GM18868 (cell line): Measurements from ENCODE around the gene OMG.
"Not testable (repeated sequence)": the region's sequence is repeated elsewhere in the genome, so short reads cannot be mapped to it uniquely, and the experiment has no call there.

Experiments
- ATAC-seq: cut with Tn5 transposase; IDR thresholded peaks from one replicate; pipeline ENCODE4 v1.9.1; 2021; ENCODE audit warnings: mild to moderate bottlenecking, moderate library complexity; ENCODE audit not compliant: unreplicated experiment

Gene OMG, protein sequence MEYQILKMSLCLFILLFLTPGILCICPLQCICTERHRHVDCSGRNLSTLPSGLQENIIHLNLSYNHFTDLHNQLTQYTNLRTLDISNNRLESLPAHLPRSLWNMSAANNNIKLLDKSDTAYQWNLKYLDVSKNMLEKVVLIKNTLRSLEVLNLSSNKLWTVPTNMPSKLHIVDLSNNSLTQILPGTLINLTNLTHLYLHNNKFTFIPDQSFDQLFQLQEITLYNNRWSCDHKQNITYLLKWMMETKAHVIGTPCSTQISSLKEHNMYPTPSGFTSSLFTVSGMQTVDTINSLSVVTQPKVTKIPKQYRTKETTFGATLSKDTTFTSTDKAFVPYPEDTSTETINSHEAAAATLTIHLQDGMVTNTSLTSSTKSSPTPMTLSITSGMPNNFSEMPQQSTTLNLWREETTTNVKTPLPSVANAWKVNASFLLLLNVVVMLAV

GRCh38 chr17:31297090-31297489 lies at the start of gene OMG:
OMG (minus strand) TSS chr17:31297239; CDS start chr17:31296331, 908 bp downstream.
- no peak for ATAC-seq

DNA sequence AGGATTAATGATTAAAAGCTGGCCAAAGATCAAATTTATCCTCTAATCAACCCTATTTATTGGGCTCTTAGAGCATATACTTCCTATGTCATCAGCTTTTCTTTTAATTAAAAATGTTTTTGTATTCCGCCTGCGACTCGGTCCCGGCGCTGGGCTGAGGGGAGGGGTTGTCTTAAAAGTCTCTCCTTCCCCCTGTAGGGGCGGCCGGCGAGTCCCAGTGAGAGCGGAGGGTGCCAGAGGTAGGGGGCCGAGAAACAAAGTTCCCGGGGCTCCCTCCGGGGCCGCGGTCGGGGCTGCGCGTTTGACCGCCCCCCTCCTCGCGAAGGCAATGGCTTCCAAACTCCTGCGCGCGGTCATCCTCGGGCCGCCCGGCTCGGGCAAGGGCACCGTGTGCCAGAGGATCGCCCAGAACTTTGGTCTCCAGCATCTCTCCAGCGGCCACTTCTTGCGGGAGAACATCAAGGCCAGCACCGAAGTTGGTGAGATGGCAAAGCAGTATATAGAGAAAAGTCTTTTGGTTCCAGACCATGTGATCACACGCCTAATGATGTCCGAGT lies 48.2 kb upstream of the OMG start:
- ATAC-seq = not testable (repeated sequence)

DNA sequence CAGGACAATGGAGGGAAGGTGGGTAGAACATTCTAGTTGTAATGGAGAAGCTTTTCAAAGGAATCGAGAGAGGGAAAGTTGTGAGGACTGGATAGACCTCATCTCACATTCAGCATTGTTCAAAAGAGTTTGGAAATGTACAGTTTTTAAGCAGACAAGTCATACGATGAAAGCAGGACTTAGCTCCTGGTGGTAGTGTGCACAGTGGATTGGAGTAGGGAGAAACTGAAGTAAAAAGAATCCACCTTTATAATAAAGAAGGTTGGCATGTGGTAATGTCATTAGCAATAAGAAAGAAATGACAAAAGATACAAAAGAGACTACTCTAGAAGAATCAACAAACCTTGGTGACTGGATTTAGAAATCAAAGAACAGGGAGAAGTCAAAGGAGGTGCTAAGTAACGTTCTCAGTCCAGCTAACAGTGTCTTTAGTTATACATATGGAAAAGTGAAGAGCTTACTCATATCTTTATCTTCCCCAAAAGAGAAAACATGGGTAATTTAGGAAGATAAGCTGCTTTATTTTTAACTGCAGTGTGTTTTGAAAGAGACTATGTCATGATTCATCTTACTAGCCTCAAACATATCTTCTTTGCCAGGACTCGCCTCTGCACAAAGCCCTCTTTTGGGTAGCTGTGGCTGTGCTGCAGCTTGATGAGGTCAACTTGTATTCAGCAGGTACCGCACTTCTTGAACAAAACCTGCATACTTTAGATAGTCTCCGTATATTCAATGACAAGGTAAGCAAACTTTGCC lies 43.0 kb upstream of the OMG start:
- ATAC-seq = no peak

DNA sequence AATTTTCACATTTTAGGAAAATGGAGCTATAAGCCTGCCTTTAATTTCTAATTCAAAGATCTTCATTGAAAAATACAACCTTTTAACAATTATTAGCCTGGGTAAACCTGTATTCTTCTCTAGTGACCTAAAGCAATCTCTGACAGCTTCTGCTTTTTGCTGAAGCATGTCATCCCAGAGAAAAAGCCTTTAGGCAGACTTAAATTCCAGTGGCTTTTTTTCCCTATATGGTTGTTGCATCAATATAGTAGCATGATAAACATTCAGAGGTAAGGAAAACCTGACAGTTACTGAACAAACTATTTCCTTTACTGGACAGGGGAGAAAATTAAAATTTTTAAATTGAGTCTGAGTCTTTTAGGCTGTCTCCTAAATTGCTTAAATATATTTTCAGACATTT lies 32.2 kb upstream of the OMG start:
- ATAC-seq = no peak

GRCh38 chr17:31328160-31328535 lies 31.1 kb upstream of the OMG start:
- no peak for ATAC-seq

DNA sequence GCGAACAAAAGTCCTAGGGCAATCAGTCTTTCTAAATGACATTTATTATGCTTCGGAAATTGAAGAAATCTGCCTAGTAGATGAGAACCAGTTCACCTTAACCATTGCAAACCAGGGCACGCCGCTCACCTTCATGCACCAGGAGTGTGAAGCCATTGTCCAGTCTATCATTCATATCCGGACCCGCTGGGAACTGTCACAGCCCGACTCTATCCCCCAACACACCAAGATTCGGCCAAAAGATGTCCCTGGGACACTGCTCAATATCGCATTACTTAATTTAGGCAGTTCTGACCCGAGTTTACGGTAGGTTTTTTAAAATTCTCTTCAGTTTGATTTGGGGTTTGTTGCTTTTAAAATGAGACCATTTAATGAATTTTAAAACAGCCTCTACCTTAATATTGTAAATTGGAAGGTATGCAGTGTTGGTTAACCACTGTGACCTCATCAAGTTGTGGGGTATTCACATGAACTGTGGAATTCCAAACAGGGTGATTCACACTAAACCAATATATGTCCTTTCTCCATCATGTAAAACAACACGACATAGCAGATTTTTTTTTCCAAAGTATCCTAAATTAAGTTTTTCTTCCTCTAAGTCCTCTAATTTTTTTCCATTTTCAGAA lies 30.6 kb upstream of the OMG start:
- ATAC-seq = no peak

GRCh38 chr17:31323551-31323950 lies 26.5 kb upstream of the OMG start:
- ATAC-seq = no peak

DNA sequence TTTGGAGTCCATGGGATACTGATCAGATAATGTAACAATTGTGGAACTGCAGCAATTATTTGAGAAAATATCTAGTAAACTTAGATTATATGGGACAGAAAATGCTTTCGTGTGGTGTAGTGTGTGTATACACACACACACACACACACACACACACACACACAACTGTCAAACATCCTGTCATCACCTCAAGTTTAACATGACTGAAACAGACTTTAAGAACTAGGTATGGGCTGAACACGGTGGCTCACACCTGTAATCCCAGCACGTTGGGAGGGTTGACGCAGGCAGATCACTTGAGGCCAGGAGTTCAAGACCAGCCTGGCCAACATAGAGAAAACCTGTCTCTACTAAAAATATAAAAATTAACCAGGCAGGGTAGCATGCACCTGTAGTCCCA lies 24.9 kb upstream of the OMG start:
- ATAC-seq = no peak

DNA sequence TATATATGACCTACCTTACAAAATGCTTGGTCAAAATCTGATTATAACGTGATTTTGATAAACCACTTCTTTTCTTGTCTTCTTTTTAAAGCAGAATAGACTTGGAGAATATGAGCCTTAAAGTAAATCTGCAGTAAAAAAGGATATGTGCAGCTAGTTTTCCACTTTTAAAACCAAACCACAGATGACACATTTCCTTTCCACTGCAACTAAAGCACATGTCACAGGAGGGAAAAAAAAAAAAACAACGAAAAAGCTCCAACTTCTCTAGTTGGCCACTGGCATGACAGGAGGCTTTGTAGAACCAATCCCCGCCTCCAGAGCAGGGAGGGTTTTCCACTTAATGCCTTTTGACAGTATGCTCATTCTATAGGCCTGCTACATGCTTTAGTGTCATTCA lies 24.4 kb upstream of the OMG start, which contains the start of gene EVI2A:
EVI2A (minus strand) TSS at position 142 of the 400 bp plus-strand sequence. CDS start 2,609 bp downstream, outside the sequence.
- peak; percentile 46 for ATAC-seq

DNA sequence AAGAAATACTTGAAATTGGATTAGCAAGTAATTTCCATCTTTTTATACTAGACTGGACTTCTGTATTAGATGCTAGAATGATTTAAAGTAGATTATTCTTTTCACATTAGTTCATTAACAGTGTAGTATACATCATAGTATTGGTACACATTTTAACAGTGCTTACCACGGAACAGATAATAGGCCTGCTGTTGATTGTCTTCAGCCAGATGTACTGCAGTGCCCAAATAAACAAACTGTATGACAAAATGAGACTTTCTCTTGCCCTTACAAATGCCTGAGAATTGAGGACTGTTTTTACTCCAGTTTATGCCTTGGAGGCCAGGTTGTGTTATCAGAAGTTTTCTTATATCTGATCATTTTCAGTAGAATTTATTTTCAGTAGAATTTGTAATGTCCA lies 23.8 kb upstream of the OMG start:
- no peak for ATAC-seq

DNA sequence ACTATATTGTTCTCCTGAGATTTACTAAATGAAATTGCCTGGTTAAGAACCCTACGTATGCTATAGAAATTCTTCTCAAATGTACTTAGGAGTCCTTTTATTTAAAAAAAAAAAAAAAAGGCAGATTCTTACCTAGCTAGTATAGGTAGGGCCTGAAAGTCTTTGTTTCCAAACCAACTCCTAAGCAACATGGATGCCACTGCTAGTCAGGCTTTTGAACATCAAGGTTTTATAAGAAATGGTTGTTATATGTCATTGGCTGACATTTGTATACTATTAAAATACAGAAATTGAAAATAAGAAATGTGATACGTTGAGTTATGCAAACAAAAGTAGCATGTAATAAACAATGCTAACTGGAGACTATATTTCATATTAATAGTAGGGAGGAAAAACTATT lies 23.2 kb upstream of the OMG start:
- no peak for ATAC-seq

DNA sequence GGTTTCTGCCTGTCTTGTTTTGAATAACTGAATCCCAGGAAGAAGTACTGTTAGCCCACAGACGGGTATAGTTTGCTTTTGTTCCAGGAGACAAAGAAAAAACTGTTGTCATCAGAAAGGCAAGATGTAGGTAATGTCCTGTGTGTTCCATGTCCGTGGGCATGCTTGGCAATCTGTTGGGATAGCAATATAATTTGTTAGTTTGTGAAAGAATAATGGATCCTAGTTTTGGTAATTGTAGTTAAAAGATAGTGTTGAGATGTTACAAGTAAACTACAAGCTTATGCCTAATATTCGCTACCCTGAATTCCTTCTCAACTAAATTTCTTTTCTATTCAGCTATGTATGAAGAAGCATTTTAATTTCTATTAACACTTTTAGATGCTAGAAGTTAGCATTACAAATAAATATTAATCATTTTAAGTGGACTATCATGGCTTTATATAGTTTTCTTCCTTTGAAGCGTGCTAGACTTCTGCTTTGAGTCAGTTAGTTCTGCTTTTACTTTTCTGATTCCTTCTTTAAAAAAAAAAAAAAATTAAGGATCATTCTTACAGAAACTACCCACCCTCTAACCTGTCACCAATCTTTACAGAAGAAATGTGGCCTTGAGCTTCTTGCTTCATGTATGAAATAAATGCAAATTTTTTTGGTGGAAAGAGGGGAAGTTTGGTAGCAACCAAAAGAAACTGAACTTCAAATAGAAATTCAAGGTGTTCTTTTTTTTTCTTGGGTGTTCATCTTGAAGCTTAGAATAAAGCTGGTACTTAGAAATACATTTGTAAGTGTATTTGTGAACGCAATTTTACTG lies 22.0 kb upstream of the OMG start:
- no peak for ATAC-seq

- ATAC-seq = no peak
These were observed 21.3 kb upstream of the OMG start for GRCh38 chr17:31318298-31318801.

- no peak for ATAC-seq
These were observed 17.7 kb upstream of the OMG start for GRCh38 chr17:31314782-31315100.

DNA sequence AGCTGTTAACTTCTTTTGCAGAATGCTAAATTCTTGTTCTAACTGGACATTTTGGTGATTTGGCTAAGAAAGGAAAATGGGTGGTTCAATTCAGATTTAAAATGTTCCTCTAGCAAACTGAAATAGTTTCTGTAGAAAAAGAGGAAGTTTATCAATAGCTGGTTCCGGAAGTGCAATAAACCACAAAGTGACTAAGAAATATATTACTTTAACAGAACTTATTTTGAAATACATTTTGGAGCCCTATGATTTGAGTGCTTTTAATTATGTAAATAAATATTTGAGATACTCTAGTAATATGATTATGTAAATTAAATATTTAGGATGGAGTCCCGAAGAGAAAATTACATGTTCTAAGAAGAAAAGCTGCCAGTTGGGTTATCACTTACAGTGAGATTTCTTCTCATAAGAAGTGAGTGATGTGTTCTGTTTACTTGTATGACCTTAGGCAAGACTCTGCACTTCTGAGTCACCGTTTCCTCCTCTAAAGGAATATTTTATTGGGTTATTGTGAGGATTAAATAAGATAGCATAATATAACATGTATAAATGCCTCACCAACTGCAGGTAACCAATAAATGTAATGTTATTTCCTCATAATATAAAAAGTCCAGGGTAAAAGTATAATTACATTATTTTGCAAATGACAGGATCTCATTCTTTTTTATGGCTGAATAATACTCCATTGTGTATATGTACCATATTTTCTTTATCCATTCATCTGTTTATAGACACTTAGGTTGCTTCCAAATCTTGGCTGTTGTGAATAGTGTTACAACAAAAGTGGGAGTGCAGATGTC lies 17.1 kb upstream of the OMG start, which contains the start of gene EVI2B:
EVI2B (minus strand) TSS at position 73 of the 800 bp plus-strand sequence. CDS start 8,445 bp downstream, outside the sequence.
- ATAC-seq = no peak

DNA sequence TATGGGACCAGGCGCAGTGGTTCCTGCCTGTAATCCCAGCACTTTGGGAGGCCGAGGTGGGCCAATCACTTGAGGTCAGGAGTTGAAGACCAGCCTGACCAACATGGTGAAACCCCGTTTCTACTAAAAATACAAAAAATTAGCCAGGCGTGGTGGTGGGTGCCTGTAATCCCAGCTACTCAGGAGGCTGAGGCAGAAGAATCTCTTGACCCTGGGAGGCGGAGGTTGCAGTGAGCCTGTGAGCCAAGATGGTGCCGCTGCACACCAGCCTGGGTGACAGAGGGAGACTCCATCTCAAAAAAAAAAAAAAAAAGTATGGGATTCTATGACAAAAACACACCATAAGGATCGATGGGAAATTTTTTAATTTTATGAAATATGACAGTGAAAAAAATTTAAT lies 15.2 kb upstream of the OMG start:
- not testable (repeated sequence) for ATAC-seq

DNA sequence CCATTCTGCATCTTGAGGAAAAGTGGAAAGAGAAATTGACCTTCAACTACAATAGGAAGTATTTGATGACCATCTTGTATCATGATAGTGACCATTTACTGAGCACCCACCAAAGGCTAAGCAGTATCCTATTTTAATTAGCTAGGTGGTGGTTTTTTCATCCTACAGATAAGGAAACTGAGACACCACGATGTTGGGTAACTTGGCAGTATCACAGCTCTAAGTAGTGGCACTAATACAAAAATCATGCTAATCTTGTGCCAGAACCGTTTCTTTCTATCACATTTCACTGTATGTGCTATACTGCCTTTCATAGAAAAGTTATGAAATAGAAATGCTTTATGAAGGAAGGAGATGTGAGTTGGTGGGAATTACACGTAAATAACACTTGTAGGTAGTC lies 14.5 kb upstream of the OMG start:
- ATAC-seq = no peak

DNA sequence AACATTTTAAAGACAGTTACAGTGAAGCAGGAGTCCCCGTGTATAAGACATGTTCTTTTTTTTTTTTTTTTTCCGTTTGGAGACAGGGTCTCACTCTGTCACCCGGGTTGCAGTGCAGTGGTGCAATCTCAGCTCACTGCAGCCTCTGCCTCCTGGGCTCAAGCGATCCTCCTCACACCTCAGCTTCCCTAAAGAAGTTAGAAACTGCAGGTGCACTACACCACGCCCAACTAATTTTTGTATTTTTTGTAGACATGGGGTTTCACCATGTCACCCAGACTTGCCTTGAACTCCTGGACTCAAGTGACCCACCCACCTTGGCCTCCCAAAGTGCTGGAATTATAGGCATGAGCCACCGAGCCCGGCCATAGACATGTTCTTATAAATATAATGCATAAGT lies 13.8 kb upstream of the OMG start:
- no peak for ATAC-seq

GRCh38 chr17:31310260-31310659 lies 13.2 kb upstream of the OMG start:
- no peak for ATAC-seq

- no peak for ATAC-seq
These were observed 12.5 kb upstream of the OMG start for GRCh38 chr17:31309556-31309955.
